H1 (cell line): ENCODE results near the gene TSGA10. TPM values are rescaled to one million over a fixed set of nuclear protein-coding genes. Genes with fewer than 3 reads are reported as not detected.

Experiments
- CTCF ChIA-PET: fragments of 300-600 bp; sonication (Branson Sonifier 250); formaldehyde crosslinking; loops from one replicate; lab custom pipeline; 2021; ENCODE audit not compliant: partially characterized antibody; lab: Charles Lee
- POLR2A ChIA-PET: fragments of 300-600 bp; sonication (Branson Sonifier 250); formaldehyde crosslinking; loops from one replicate; lab custom pipeline; 2021; ENCODE audit warnings: inconsistent platforms; ENCODE audit not compliant: partially characterized antibody; lab: Charles Lee
- DNase-seq, 2 experiments: peaks; one replicate each; pipeline versions ENCODE4 v3.0.0 to v3.0.0-alpha.2; 2010 to 2022; ENCODE audit warnings: low spot score in 2 of 2, low read depth in 1 of 2, mixed read lengths in 1 of 2
- FAIRE-seq: peaks from 2 replicates; lab custom pipeline; 2011; peaks lifted over from hg19 to GRCh38; lab: Jason Lieb, UNC
- H2AFZ ChIP-seq: 2 replicates; pipeline ENCODE4 v1.8.1; 2012; ENCODE audit warnings: low read length, inconsistent platforms
- H2AK5ac ChIP-seq: 2 replicates; pipeline ENCODE4 v1.6.1; 2013; ENCODE audit warnings: low read depth, low read length
- H2BK120ac ChIP-seq: replicated peaks from 2 replicates; pipeline ENCODE3; 2013; ENCODE audit warnings: low read depth, low read length, inconsistent platforms
- H2BK12ac ChIP-seq: 2 replicates; pipeline ENCODE4 v1.6.1; 2013; ENCODE audit warnings: low read depth, low read length
- H2BK15ac ChIP-seq: 2 replicates; pipeline ENCODE4 v1.6.1; 2013; ENCODE audit warnings: low read length
- H2BK20ac ChIP-seq: 2 replicates; pipeline ENCODE4 v1.6.1; 2013; ENCODE audit warnings: low read length
- H2BK5ac ChIP-seq: 2 replicates; pipeline ENCODE4 v1.6.1; 2013; ENCODE audit warnings: low read depth, low read length
- H3K14ac ChIP-seq: 2 replicates; pipeline ENCODE4 v1.6.1; 2013; ENCODE audit warnings: inconsistent platforms; ENCODE audit not compliant: insufficient read length
- H3K18ac ChIP-seq: 2 replicates; pipeline ENCODE4 v1.6.1; 2013; ENCODE audit warnings: low read length; ENCODE audit errors: extremely low read depth
- H3K23ac ChIP-seq: 2 replicates; pipeline ENCODE4 v1.6.1; 2013; ENCODE audit warnings: inconsistent platforms; ENCODE audit not compliant: insufficient read length
- H3K23me2 ChIP-seq: 2 replicates; pipeline ENCODE4 v1.6.1; 2013; ENCODE audit warnings: low read depth, low read length
- H3K27ac ChIP-seq: 2 replicates; pipeline ENCODE4 v1.6.1; 2011; ENCODE audit warnings: low read depth, low read length, inconsistent platforms
- H3K27me3 ChIP-seq, 4 experiments: replicated peaks in 1 of 4; 1 replicate in 1 of 4; 2 replicates in 3 of 4; pipeline versions ENCODE4 v1.6.1 to v1.8.1; 2011 to 2013; ENCODE audit warnings: low read length in 3 of 4, mild to moderate bottlenecking in 3 of 4, inconsistent platforms in 2 of 4, mixed read lengths in 2 of 4, moderate library complexity in 1 of 4; ENCODE audit not compliant: control insufficient read depth in 3 of 4, insufficient read depth in 3 of 4; ENCODE audit errors: extremely low read depth in 1 of 4
- H3K36me3 ChIP-seq, 4 experiments: 2 replicates each; pipeline versions ENCODE4 v1.6.1 to v1.8.1; 2011 to 2013; ENCODE audit warnings: mild to moderate bottlenecking in 4 of 4, low read length in 3 of 4, moderate library complexity in 2 of 4, control low read depth in 1 of 4, inconsistent platforms in 1 of 4; ENCODE audit not compliant: insufficient read depth in 4 of 4, control insufficient read depth in 2 of 4
- H3K4ac ChIP-seq: replicated peaks from 2 replicates; pipeline ENCODE3; 2013; ENCODE audit warnings: low read length, low read depth, mixed read lengths, inconsistent platforms; ENCODE audit not compliant: insufficient read length
- H3K4me1 ChIP-seq, 4 experiments: replicated peaks in 1 of 4; 1 replicate in 1 of 4; 2 replicates in 3 of 4; pipeline versions ENCODE4 v1.6.1 to v1.8.1; 2011 to 2013; ENCODE audit warnings: low read length in 3 of 4, inconsistent platforms in 2 of 4, mixed read lengths in 1 of 4; ENCODE audit not compliant: insufficient read depth in 4 of 4, control insufficient read depth in 3 of 4
- H3K4me2 ChIP-seq, 2 experiments: 2 replicates each; pipeline versions ENCODE4 v1.6.1 to v1.8.1; 2011 to 2013; ENCODE audit warnings: low read depth in 2 of 2, low read length in 2 of 2, control low read depth in 1 of 2, inconsistent platforms in 1 of 2, mild to moderate bottlenecking in 1 of 2; ENCODE audit not compliant: insufficient read depth in 1 of 2
- H3K4me3 ChIP-seq, 4 experiments: fragments of 200-600, 300-600 bp in 1 of 4; sonication (generic), shearing (Covaris generic), sonication (Bioruptor Twin) in 1 of 4; 2 replicates each; pipeline versions ENCODE4 v1.5.1 to v1.8.1; 2011 to 2016; ENCODE audit warnings: low read length in 4 of 4, low read depth in 3 of 4, control low read depth in 2 of 4, inconsistent platforms in 2 of 4, mild to moderate bottlenecking in 2 of 4, mixed read lengths in 1 of 4, moderate library complexity in 1 of 4; ENCODE audit not compliant: insufficient read depth in 2 of 4; ENCODE audit errors: extremely low read depth in 1 of 4
- H3K56ac ChIP-seq: replicated peaks from 2 replicates; pipeline ENCODE3; 2013; ENCODE audit warnings: low read depth, mild to moderate bottlenecking, mixed read lengths, low read length, inconsistent platforms; ENCODE audit not compliant: insufficient read length
- H3K79me1 ChIP-seq: 2 replicates; pipeline ENCODE4 v1.6.1; 2013; ENCODE audit warnings: low read depth, low read length, control low read depth
- H3K79me2 ChIP-seq, 2 experiments: 2 replicates each; pipeline versions ENCODE4 v1.6.1 to v1.8.1; 2012 to 2013; ENCODE audit warnings: low read length in 2 of 2, mild to moderate bottlenecking in 2 of 2, inconsistent platforms in 1 of 2; ENCODE audit not compliant: insufficient read depth in 2 of 2, control insufficient read depth in 1 of 2
- H3K9ac ChIP-seq, 4 experiments: replicated peaks in 1 of 4; 1 replicate in 1 of 4; 2 replicates in 3 of 4; pipeline versions ENCODE4 v1.6.1 to v1.8.1; 2011 to 2013; ENCODE audit warnings: low read depth in 3 of 4, low read length in 3 of 4, control low read depth in 2 of 4, mild to moderate bottlenecking in 2 of 4, moderate library complexity in 2 of 4, inconsistent platforms in 1 of 4; ENCODE audit errors: extremely low read depth in 1 of 4
- H3K9me3 ChIP-seq, 2 experiments: 2 replicates each; pipeline versions ENCODE4 v1.6.1 to v1.8.1; 2012 to 2013; ENCODE audit warnings: mild to moderate bottlenecking in 2 of 2, moderate library complexity in 2 of 2, control low read depth in 1 of 2, inconsistent platforms in 1 of 2, low read depth in 1 of 2, low read length in 1 of 2, mixed read lengths in 1 of 2; ENCODE audit not compliant: insufficient read depth in 2 of 2
- H4K20me1 ChIP-seq, 2 experiments: replicated peaks in 1 of 2; 2 replicates each; pipeline versions ENCODE3 to v1.8.1; 2011 to 2013; ENCODE audit warnings: inconsistent platforms in 2 of 2, low read length in 2 of 2, mild to moderate bottlenecking in 1 of 2; ENCODE audit not compliant: insufficient read depth in 2 of 2, control insufficient read depth in 1 of 2
- H4K5ac ChIP-seq: 2 replicates; pipeline ENCODE4 v1.6.1; 2013; ENCODE audit warnings: low read length, low read depth, mixed read lengths, inconsistent platforms; ENCODE audit not compliant: insufficient read length
- H4K8ac ChIP-seq: 2 replicates; pipeline ENCODE4 v1.8.0; 2013; ENCODE audit warnings: mild to moderate bottlenecking, moderate library complexity, low read length, inconsistent platforms; ENCODE audit not compliant: insufficient read depth; ENCODE audit errors: extremely low read depth
- H4K91ac ChIP-seq: replicated peaks from 2 replicates; pipeline ENCODE3; 2013; ENCODE audit warnings: low read length, mixed read lengths, inconsistent platforms; ENCODE audit not compliant: insufficient read length
- ATF2 ChIP-seq: IDR thresholded peaks from 2 replicates; pipeline ENCODE4 v1.6.1; 2012; ENCODE audit warnings: low read length, inconsistent platforms
- ATF3 ChIP-seq: IDR thresholded peaks from 2 replicates; pipeline ENCODE4 v1.6.1; 2011; ENCODE audit warnings: low read depth, mild to moderate bottlenecking, low read length; ENCODE audit not compliant: insufficient read depth
- BRCA1 ChIP-seq: IDR thresholded peaks from 2 replicates; pipeline ENCODE4 v1.6.1; 2012; ENCODE audit warnings: low read depth, low read length, improper control_type of control experiment
- E2F6 ChIP-seq: IDR thresholded peaks from 2 replicates; pipeline ENCODE4 v1.6.1; 2012; ENCODE audit warnings: inconsistent platforms
- EP300 ChIP-seq, 2 experiments: IDR thresholded peaks; 1 replicate in 1 of 2; 2 replicates in 1 of 2; pipeline ENCODE4 v1.6.1; 2011 to 2012; ENCODE audit warnings: low read depth in 2 of 2, low read length in 2 of 2, mild to moderate bottlenecking in 2 of 2, borderline replicate concordance in 1 of 2, inconsistent platforms in 1 of 2, moderate library complexity in 1 of 2
- GTF2F1 ChIP-seq: IDR thresholded peaks from 2 replicates; pipeline ENCODE4 v1.6.1; 2012; ENCODE audit warnings: low read depth, low read length, improper control_type of control experiment, borderline replicate concordance
- RAD21 ChIP-seq, 2 experiments: IDR thresholded peaks in 1 of 2; conservative IDR thresholded peaks in 1 of 2; 2 replicates each; pipeline ENCODE4 v1.6.1; 2011; ENCODE audit warnings: low read depth in 2 of 2, low read length in 2 of 2, improper control_type of control experiment in 1 of 2, inconsistent platforms in 1 of 2, mild to moderate bottlenecking in 1 of 2, moderate library complexity in 1 of 2
- SP4 ChIP-seq: IDR thresholded peaks from 2 replicates; pipeline ENCODE4 v1.6.1; 2012; ENCODE audit warnings: low read length, inconsistent platforms
- SRF ChIP-seq: IDR thresholded peaks from 2 replicates; pipeline ENCODE4 v1.6.1; 2011; ENCODE audit warnings: mild to moderate bottlenecking, low read depth, low read length, moderate library complexity
- SUZ12 ChIP-seq: fragments of 200-600 bp; sonication (generic); IDR thresholded peaks from 2 replicates; pipeline ENCODE4 v1.6.1; 2012; ENCODE audit warnings: mild to moderate bottlenecking, inconsistent platforms, low read length, moderate library complexity, mixed read lengths
- TAF1 ChIP-seq: IDR thresholded peaks from 2 replicates; pipeline ENCODE4 v1.6.1; 2011; ENCODE audit warnings: mild to moderate bottlenecking, low read depth, low read length
- WGBS, 2 experiments: shearing (Covaris generic) in 1 of 2; methylation state at CpG; one replicate each; pipeline versions ENCODE4 v1.1.6 to v1.1.7; 2013 to 2015; ENCODE audit warnings: low lambda C conversion rate in 2 of 2, mixed read lengths in 2 of 2, inconsistent platforms in 1 of 2, low coverage in 1 of 2, missing lambda C conversion rate in 1 of 2; ENCODE audit not compliant: insufficient replicate concordance in 2 of 2, insufficient coverage in 1 of 2, insufficient read length in 1 of 2; ENCODE audit errors: extremely low coverage in 1 of 2, missing lambda C conversion rate in 1 of 2; 5-methylcytosine and 5-hydroxymethylcytosine counted together
- polyA plus RNA-seq, 7 experiments: library from polyadenylated mRNA; depleted of rRNA in 3 of 7; stranded (reverse) in 5 of 7; unstranded in 2 of 7; fragments of >200 nt in 5 of 7; fragments of 200-250 nt in 2 of 7; gene quantifications; 1 replicate in 5 of 7; 2 replicates in 1 of 7; 4 replicates in 1 of 7; pipeline versions ENCODE4 v1.2.1 to v1.2.3, GENCODE V29; 2011 to 2013; ENCODE audit warnings: missing spikeins in 2 of 7, mixed read lengths in 2 of 7
- total RNA-seq: library from RNA; stranded (reverse); fragmentation: NEBNext Ultra II Directional; extraction: Animal tissue kit (Norgen Biotek cat#: 25700); gene quantifications from 2 replicates; pipeline ENCODE4 v1.2.1, GENCODE V29; 2021

TSGA10 gene
- total and polyA plus RNA-seq, 2 of the 8 experiments (the other 6 are each of a cell fraction or from before 2014, with no cell fraction given) = 2.2 to 7.4 TPM

- Histone ChIP-seq H3K27me3 (no peaks in the 10 kb centered on the region), H3K4ac (no peak overlapping the region), H3K23ac (no peak overlapping the region), H2AFZ (no peak overlapping the region), H4K20me1 (no peaks in the 10 kb centered on the region), H2BK12ac (no peak overlapping the region), H2BK15ac (no peak overlapping the region), H2BK20ac (no peak overlapping the region), H3K14ac (no peak overlapping the region), H3K79me2 (no peaks in the 10 kb centered on the region), H3K4me1 (no peaks in the 10 kb centered on the region), H3K23me2 (no peaks in the 10 kb centered on the region), H3K79me1 (no peaks in the 10 kb centered on the region), H4K5ac (no peak overlapping the region), H4K8ac (no peak overlapping the region), H3K18ac (no peak overlapping the region), H2AK5ac (no peak overlapping the region), H2BK120ac (no peak overlapping the region), H3K4me3 (no peak overlapping the region), H3K9me3 (peaks cover 13% of the 10 kb centered on the region in 2 experiments; a peak in 3 of 4 replicates), H3K56ac (no peak overlapping the region), H2BK5ac (no peak overlapping the region), H3K4me2 (no peak overlapping the region), H3K9ac (no peak overlapping the region), H3K27ac (no peak overlapping the region), H4K91ac (no peak overlapping the region), H3K36me3 (peaks cover 0 to 6% (median 1%) of the 10 kb centered on the region in 4 experiments; a peak in 2 of 8 replicates)
- POLR2A ChIA-PET = no interaction called here
- CTCF ChIA-PET = no interaction called here
- DNase-seq = no peak
- no peak for FAIRE-seq
- 95% methylated on average over 2 of the region's 2 CpGs; no CpG with 5 or more reads in 1 of the 2 experiments for WGBS, 2 experiments
- no peak for TF ChIP-seq RAD21 (IDR thresholded peaks at IDR 0.05 in 1 of 2, conservative IDR thresholded peaks at IDR 0.05 in 1 of 2; ENCODE audit: low read depth in 2 of 2, low read length in 2 of 2)
- no peak for TF ChIP-seq SUZ12
- TF ChIP-seq ATF2 = no peak
- TF ChIP-seq ATF3 = no peak
- no peak for TF ChIP-seq BRCA1
- no peak for TF ChIP-seq E2F6
- no peak for TF ChIP-seq TAF1
- no peak for TF ChIP-seq EP300 (IDR thresholded peaks at IDR 0.05; ENCODE audit: borderline replicate concordance in 1 of 2, low read depth in 2 of 2, low read length in 2 of 2)
- TF ChIP-seq GTF2F1 = no peak
- no peak for TF ChIP-seq SRF
- no peak for TF ChIP-seq SP4
Observed at GRCh38 chr2:99127981-99128380, 26.8 kb downstream of the TSGA10 start.
